Measurements from ENCODE around the gene AMDHD2. TPM values are rescaled to one million over a fixed set of nuclear protein-coding genes. Genes with fewer than 3 reads are reported as not detected.

Gene AMDHD2
- total and polyA plus RNA-seq, 2 of the 13 experiments (the other 11 are each of a cell fraction or from before 2014, with no cell fraction given) = 33.5 to 39.1 TPM

DNA sequence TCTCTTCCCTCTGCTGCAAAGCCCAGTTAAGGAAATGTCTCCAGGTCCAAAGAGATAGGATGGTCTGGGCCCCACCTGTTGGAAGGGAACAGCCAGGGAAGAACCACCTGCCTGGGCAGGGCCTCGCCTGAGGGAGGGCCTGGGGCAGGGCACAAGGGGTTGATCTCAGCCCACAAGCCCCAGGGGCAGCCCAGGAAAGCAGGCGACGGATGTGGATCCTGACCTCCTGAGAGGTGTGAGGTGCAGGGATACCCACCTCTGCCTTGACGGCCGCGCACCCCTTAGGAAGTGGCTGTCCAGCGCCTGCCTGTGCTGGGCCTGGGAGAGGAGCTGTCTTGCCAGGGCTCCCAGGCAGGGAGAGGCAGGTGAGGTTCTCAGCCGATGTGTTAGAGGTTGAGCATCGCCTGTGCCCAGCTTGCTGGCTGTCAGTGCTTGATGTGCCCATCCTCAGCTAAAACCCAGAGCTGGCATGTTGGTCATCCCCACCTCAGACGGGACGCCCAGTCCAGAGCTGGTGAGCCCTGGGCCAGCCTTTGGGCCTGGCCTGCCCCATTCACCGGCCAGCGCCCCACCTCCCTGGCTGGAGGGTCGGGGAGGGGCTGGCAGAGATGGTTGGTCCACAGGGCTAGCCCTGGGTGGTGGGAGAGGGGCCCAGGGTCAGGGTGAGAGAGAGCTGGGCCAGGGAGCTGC lies 10.6 kb downstream of the AMDHD2 start (continued):
- TF ChIP-seq, protein P1, sequence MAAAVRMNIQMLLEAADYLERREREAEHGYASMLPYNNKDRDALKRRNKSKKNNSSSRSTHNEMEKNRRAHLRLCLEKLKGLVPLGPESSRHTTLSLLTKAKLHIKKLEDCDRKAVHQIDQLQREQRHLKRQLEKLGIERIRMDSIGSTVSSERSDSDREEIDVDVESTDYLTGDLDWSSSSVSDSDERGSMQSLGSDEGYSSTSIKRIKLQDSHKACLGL (CRISPR knock-in tag; IDR thresholded peaks at IDR 0.05) = no peak
- TF ChIP-seq ZNF460 (CRISPR knock-in tag; IDR thresholded peaks at IDR 0.05; ENCODE audit: borderline replicate concordance) = no peak

DNA sequence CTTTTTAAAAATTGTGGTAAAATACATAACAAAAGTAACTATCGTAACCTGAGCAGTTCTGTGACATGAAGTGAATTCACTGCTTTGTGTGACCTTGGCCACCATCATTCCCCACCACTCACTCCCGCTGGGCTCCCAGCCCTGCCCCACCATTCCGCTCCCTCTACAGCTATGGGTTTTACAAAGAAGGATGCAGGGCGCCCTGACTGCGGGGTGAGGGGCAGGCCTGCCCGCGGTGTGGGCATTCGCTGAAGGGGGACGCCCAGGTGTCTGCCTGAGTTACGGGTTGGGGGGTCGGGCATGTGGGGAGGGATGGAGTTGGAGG lies 11.2 kb downstream of the AMDHD2 start, which contains the start of gene CEMP1:
Gene CEMP1 (minus strand): TSS at position 38 of the 325 bp plus-strand sequence. CDS start 335 bp downstream, outside the sequence.
- Histone ChIP-seq H3K4me1 (ENCODE audit: insufficient read depth, low read length) (peaks cover 59% of the 10 kb centered on the region), H3K27ac (ENCODE audit: extremely low read length, insufficient read depth, low read length) (peak within 1 kb of the TSS; percentile 75), H3K79me2 (ENCODE audit: insufficient read depth, low read length) (peaks cover 9% of the 10 kb centered on the region), H3K4me2 (ENCODE audit: low read depth, low read length) (peak within 1 kb of the TSS; percentile 92), H3K27me3 (ENCODE audit: control insufficient read depth in 1 of 2, insufficient read depth in 2 of 2, low read length in 2 of 2) (no peaks in the 10 kb centered on the region), H3K9ac (ENCODE audit: insufficient read depth, low read depth, low read length) (peak within 1 kb of the TSS; percentile 67), H3K9me3 (ENCODE audit: low read length) (no peaks in the 10 kb centered on the region), H3K4me3 (replicated peaks in 1 of 3; ENCODE audit: insufficient read depth in 1 of 3, low read depth in 2 of 3, low read length in 3 of 3) (peak within 1 kb of the TSS; percentile 47 to 77 (median 69); a peak in 4 of 6 replicates), H4K20me1 (ENCODE audit: insufficient read depth, low read length) (no peaks in the 10 kb centered on the region), H2AFZ (ENCODE audit: low read length) (no peak within 1 kb of the TSS), H3K36me3 (replicated peaks in 1 of 2; ENCODE audit: control insufficient read depth in 1 of 2, insufficient read depth in 2 of 2, low read length in 2 of 2) (peaks cover 11 to 32% of the 10 kb centered on the region in 2 experiments)
- DNase-seq (ENCODE audit: low spot score) = no peak
- in situ Hi-C loops (cut with HindIII; ENCODE audit: extremely low pct_ligation_motif_present, low pct_unique_long_range_greater_than_20kb) (no loop called here), intact Hi-C loops (cut with micrococcal nuclease; ENCODE audit: unreplicated experiment) (no loop called here)
- no TSS peak for BruUV-seq (replicated peaks)
- WGBS (ENCODE audit: low lambda C conversion rate) = 86% methylated on average over 6 of the region's 11 CpGs
- ATAC-seq = no peak
- no peak for FAIRE-seq
- ChIA-PET CTCF (ENCODE audit: low intra/inter-chr PET ratio, low total read pairs) (no interaction called here), POLR2A (interaction anchor here (1.2 to 1.3 kb wide), 2 partner anchors 11 to 18 kb away, joined by 3 to 10 read pairs; partner anchors contain the start of gene AMDHD2)
- TF ChIP-seq, protein P2, sequence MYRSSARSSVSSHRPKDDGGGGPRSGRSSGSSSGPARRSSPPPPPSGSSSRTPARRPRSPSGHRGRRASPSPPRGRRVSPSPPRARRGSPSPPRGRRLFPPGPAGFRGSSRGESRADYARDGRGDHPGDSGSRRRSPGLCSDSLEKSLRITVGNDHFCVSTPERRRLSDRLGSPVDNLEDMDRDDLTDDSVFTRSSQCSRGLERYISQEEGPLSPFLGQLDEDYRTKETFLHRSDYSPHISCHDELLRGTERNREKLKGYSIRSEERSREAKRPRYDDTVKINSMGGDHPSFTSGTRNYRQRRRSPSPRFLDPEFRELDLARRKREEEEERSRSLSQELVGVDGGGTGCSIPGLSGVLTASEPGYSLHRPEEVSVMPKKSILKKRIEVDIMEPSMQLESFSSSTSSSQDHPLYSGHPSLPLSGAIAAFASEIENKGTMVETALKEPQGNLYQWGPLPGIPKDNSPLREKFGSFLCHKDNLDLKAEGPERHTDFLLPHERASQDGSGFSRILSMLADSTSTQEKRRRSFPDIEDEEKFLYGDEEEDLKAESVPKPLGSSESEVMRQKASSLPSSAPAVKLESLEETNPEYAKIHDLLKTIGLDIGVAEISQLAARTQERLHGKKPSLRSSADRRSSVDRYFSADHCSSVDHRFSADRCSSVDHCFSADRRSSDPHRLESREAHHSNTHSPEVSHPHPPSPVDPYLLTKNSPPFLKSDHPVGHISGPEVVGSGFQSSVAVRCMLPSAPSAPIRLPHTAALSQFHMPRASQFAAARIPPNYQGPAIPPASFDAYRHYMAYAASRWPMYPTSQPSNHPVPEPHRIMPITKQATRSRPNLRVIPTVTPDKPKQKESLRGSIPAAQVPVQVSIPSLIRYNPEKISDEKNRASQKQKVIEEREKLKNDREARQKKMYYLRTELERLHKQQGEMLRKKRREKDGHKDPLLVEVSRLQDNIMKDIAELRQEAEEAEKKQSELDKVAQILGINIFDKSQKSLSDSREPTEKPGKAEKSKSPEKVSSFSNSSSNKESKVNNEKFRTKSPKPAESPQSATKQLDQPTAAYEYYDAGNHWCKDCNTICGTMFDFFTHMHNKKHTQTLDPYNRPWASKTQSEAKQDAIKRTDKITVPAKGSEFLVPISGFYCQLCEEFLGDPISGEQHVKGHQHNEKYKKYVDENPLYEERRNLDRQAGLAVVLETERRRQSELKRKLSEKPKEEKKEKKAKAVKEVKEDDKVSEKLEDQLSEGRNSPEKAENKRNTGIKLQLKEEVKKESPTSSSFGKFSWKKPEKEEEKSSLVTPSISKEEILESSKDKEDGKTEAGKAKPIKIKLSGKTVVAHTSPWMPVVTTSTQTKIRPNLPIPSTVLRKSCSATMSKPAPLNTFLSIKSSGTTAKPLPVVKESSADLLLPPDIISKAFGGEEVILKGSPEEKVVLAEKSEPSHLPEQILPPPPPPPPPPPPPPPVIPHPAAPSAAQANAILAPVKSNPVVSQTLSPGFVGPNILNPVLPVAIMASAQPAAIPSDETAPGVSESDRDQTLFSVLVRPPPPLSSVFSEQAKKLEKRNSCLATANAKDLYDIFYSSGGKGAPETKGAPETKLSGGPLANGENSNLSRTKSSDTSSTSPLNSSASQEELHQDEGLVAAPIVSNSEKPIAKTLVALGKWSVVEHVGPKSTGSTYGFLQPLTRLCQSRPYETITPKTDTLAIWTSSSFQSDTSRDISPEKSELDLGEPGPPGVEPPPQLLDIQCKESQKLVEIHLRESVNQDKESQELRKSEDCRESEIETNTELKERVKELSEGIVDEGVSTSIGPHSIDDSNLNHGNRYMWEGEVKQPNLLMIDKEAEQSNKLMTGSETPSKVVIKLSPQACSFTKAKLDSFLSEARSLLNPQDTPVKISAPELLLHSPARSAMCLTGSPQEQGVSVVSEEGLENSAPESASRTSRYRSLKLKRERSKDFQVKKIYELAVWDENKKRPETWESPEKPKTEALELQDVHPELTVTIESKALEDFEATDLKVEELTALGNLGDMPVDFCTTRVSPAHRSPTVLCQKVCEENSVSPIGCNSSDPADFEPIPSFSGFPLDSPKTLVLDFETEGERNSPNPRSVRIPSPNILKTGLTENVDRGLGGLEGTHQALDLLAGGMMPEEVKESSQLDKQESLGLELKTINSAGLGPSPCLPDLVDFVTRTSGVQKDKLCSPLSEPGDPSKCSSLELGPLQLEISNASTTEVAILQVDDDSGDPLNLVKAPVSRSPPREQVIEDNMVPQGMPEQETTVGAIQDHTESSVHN (CRISPR knock-in tag; IDR thresholded peaks at IDR 0.05) = no peak
- 0 out of 2 replicates have a peak, but pooled peaks have one; percentile 9 for TF ChIP-seq PAWR (CRISPR knock-in tag; IDR thresholded peaks at IDR 0.05; ENCODE audit: borderline replicate concordance)
- no peak for TF ChIP-seq ZNF136 (CRISPR knock-in tag; IDR thresholded peaks at IDR 0.05; ENCODE audit: low read depth)
- no peak for TF ChIP-seq SIX4 (CRISPR knock-in tag; IDR thresholded peaks at IDR 0.05)
- 0 out of 2 replicates have a peak, but pooled peaks have one; percentile 6 for TF ChIP-seq ZNF780A (CRISPR knock-in tag; IDR thresholded peaks at IDR 0.05)
- TF ChIP-seq ZNF143 (CRISPR knock-in tag; IDR thresholded peaks at IDR 0.05) = no peak
- TF ChIP-seq ZFAT (CRISPR knock-in tag; conservative IDR thresholded peaks at IDR 0.05) = no peak
- TF ChIP-seq MATR3 (CRISPR knock-in tag; IDR thresholded peaks at IDR 0.05) = no peak
- TF ChIP-seq, protein P3, sequence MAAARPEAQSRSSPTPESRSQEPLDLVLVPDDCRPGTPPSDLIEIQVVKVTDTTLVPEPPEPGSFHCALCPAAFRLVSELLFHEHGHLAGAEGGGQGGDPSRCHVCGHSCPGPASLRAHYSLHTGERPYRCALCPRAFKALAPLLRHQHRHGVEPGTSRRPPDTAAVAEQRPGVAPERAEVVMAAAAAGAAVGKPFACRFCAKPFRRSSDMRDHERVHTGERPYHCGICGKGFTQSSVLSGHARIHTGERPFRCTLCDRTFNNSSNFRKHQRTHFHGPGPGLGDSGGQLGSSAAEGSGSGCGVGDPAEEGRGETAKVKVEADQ (CRISPR knock-in tag; IDR thresholded peaks at IDR 0.05; ENCODE audit: borderline replicate concordance) = no peak
- TF ChIP-seq ARHGAP35 (CRISPR knock-in tag; IDR thresholded peaks at IDR 0.05; ENCODE audit: borderline replicate concordance) = no peak
- no peak for TF ChIP-seq IKZF4 (CRISPR knock-in tag; IDR thresholded peaks at IDR 0.05; ENCODE audit: borderline replicate concordance, low read depth, not compliant biosample characterization)
